Activated naive CD8-positive, alpha-beta T cell treated with anti-CD3 and anti-CD28 coated beads, Interleukin-2, amount 10 ng/mL, durations not matched to agents 7 days and 5 days (primary cell): ENCODE measurements around the gene ZNF433. TPM values are rescaled to one million over a fixed set of nuclear protein-coding genes. Genes with fewer than 3 reads are reported as not detected.
"Not testable (repeated sequence)": the region's sequence is repeated elsewhere in the genome, so short reads cannot be mapped to it uniquely, and the experiment has no call there.

Source experiments
- ATAC-seq: fragments of 150-1000 bp; cut with Tn5 transposase; one replicate; pipeline ENCODE4 v1.10.0; 2021; ENCODE audit warnings: low read depth, moderate library complexity
- POLR2A ChIA-PET: fragments of 350-600 bp; sonication (Branson Sonifier 250); formaldehyde crosslinking; loops from one replicate; lab custom pipeline; 2021; ENCODE audit warnings: antibody characterized with exemption; lab: Charles Lee
- DNase-seq: peaks from one replicate; pipeline ENCODE4 v3.0.0; 2021
- H3K27ac Mint-ChIP-seq: one replicate; pipeline ENCODE4 v1.8.0; 2022; ENCODE audit warnings: mild to moderate bottlenecking, mixed read lengths
- H3K27me3 Mint-ChIP-seq: one replicate; pipeline ENCODE4 v1.8.0; 2022; ENCODE audit warnings: mild to moderate bottlenecking, moderate library complexity, mixed read lengths
- H3K36me3 Mint-ChIP-seq: one replicate; pipeline ENCODE4 v1.8.0; 2021; ENCODE audit warnings: mild to moderate bottlenecking, mixed read lengths
- H3K4me1 Mint-ChIP-seq: one replicate; pipeline ENCODE4 v1.8.0; 2021; ENCODE audit warnings: mixed read lengths
- H3K4me3 Mint-ChIP-seq: one replicate; pipeline ENCODE4 v1.8.0; 2022; ENCODE audit warnings: mild to moderate bottlenecking, moderate library complexity, mixed read lengths
- H3K9me3 Mint-ChIP-seq: one replicate; pipeline ENCODE4 v1.8.0; 2021; ENCODE audit warnings: mixed read lengths
- total RNA-seq, 2 experiments: library from RNA; stranded (reverse); gene quantifications; one replicate each; pipeline ENCODE4 v1.2.3, GENCODE V29; 2021

ZNF433 gene
- total RNA-seq = 1 to 10 TPM; 1.5 to 1.8 TPM

- peaks cover 15% of the 10 kb centered on the region for H3K36me3 Mint-ChIP-seq
- POLR2A ChIA-PET = interaction anchor here (0.7 to 1.6 kb wide), 7 partner anchors 17 to 297 kb away, joined by 3 to 5 read pairs (median 3); partner anchors contain the start of genes ZNF700, ZNF763 and ZNF878
- H3K4me3 Mint-ChIP-seq = peak within 1 kb of the TSS; percentile 88
- H3K4me1 Mint-ChIP-seq = peaks cover 4% of the 10 kb centered on the region
- peak within 1 kb of the TSS; percentile 84 for H3K27ac Mint-ChIP-seq
- ATAC-seq = peak; percentile 97
- peaks cover 6% of the 10 kb centered on the region for H3K9me3 Mint-ChIP-seq
- DNase-seq = peak; percentile 86
- no peaks in the 10 kb centered on the region for H3K27me3 Mint-ChIP-seq
Observed at GRCh38 chr19:12035220-12036172, at the start of gene ZNF433. Gene ZNF433, minus strand, starts transcription at chr19:12035679. Its CDS starts 140 bp downstream, at chr19:12035539.

GRCh38 chr19:12083336-12083735 lies 47.9 kb upstream of the ZNF433 start:
- peaks cover 14% of the 10 kb centered on the region for H3K9me3 Mint-ChIP-seq
- H3K4me1 Mint-ChIP-seq, H3K36me3 Mint-ChIP-seq, DNase-seq, H3K27ac Mint-ChIP-seq, POLR2A ChIA-PET, H3K27me3 Mint-ChIP-seq, H3K4me3 Mint-ChIP-seq, ATAC-seq: not testable (repeated sequence)

- Mint-ChIP-seq H3K4me3 (no peak overlapping the region), H3K4me1 (no peaks in the 10 kb centered on the region), H3K27me3 (no peaks in the 10 kb centered on the region), H3K27ac (no peak overlapping the region), H3K36me3 (peaks cover 44% of the 10 kb centered on the region), H3K9me3 (peaks cover 23% of the 10 kb centered on the region)
- POLR2A ChIA-PET = no interaction called here
- DNase-seq (no peak), ATAC-seq (no peak)
Observed at GRCh38 chr19:12077375-12077774, 41.9 kb upstream of the ZNF433 start.

- ATAC-seq, H3K4me3 Mint-ChIP-seq, H3K27me3 Mint-ChIP-seq, DNase-seq, H3K4me1 Mint-ChIP-seq, POLR2A ChIA-PET, H3K27ac Mint-ChIP-seq: not testable (repeated sequence)
- peaks cover 44% of the 10 kb centered on the region for H3K36me3 Mint-ChIP-seq
- H3K9me3 Mint-ChIP-seq = peaks cover 22% of the 10 kb centered on the region
Observed at GRCh38 chr19:12076331-12076730, 40.9 kb upstream of the ZNF433 start.

DNA sequence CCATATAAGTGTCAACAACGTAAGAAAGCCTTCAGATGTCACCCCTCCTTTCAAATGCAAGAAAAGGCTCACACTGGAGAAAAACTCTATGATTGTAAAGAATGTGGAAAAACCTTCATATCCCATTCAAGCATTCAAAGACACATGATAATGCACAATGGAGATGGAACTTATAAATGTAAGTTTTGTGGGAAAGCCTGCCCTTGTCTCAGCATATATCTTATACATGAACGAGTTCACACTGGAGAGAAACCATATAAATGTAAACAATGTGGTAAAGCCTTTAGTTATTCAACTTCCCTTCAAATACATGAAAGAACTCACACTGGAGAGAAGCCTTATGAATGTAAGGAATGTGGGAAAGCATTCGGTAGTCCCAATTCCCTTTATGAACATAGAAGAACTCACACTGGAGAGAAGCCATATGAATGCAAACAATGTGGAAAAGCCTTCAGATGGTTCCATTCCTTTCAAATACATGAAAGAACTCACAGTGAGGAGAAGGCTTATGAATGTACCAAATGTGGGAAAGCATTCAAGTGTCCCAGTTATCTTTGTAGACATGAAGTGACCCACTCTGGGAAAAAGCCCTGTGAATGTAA lies 40.2 kb upstream of the ZNF433 start:
- DNase-seq (no peak), ATAC-seq (no peak)
- Mint-ChIP-seq H3K9me3 (peaks cover 28% of the 10 kb centered on the region), H3K36me3 (peaks cover 45% of the 10 kb centered on the region), H3K4me1 (no peaks in the 10 kb centered on the region), H3K4me3 (no peak overlapping the region), H3K27ac (no peak overlapping the region), H3K27me3 (no peaks in the 10 kb centered on the region)
- POLR2A ChIA-PET = no interaction called here

GRCh38 chr19:12064590-12065538 lies 29.4 kb upstream of the ZNF433 start, which contains the start of gene ZNF844:
Gene ZNF844, plus strand, starts transcription at chr19:12064731. Its CDS starts 143 bp downstream, at chr19:12064874.
- Mint-ChIP-seq H3K4me3 (peak within 1 kb of the TSS; percentile 87), H3K27ac (peak within 1 kb of the TSS; percentile 79), H3K36me3 (peaks cover 9% of the 10 kb centered on the region), H3K4me1 (peaks cover 5% of the 10 kb centered on the region), H3K9me3 (peaks cover 6% of the 10 kb centered on the region), H3K27me3 (no peaks in the 10 kb centered on the region)
- DNase-seq (peak; percentile 79), ATAC-seq (peak; percentile 82)
- POLR2A ChIA-PET = interaction anchor here (0.5 to 1.5 kb wide), 5 partner anchors 12 to 550 kb away, joined by 4 to 8 read pairs (median 4); partner anchors contain the start of gene ZNF878

- Mint-ChIP-seq H3K27ac (no peak overlapping the region), H3K9me3 (peaks cover 3% of the 10 kb centered on the region), H3K4me1 (peaks cover 11% of the 10 kb centered on the region), H3K4me3 (no peak overlapping the region), H3K27me3 (peaks cover 23% of the 10 kb centered on the region), H3K36me3 (peaks cover 7% of the 10 kb centered on the region)
- no peak for ATAC-seq
- POLR2A ChIA-PET = no interaction called here
- DNase-seq = no peak
Observed at GRCh38 chr19:12055784-12056183, 20.3 kb upstream of the ZNF433 start.

- Mint-ChIP-seq H3K27ac (peak within 1 kb of the TSS; percentile 80), H3K36me3 (peaks cover 7% of the 10 kb centered on the region), H3K9me3 (peaks cover 8% of the 10 kb centered on the region), H3K27me3 (peaks cover 21% of the 10 kb centered on the region), H3K4me1 (peaks cover 9% of the 10 kb centered on the region), H3K4me3 (peak within 1 kb of the TSS; percentile 85)
- peak; percentile 72 for DNase-seq
- ATAC-seq = peak; percentile 91
- POLR2A ChIA-PET = interaction anchor here (0.6 to 2.6 kb wide), 8 partner anchors 12 to 167 kb away, joined by 3 to 12 read pairs (median 4); partner anchors contain the start of genes ZNF433, ZNF625, ZNF700 and ZNF844
Observed at GRCh38 chr19:12052497-12053169, 17.2 kb upstream of the ZNF433 start, which contains the start of gene ZNF878. Gene ZNF878, minus strand, starts transcription at chr19:12052961. Its CDS starts 160 bp downstream, at chr19:12052801.

DNA sequence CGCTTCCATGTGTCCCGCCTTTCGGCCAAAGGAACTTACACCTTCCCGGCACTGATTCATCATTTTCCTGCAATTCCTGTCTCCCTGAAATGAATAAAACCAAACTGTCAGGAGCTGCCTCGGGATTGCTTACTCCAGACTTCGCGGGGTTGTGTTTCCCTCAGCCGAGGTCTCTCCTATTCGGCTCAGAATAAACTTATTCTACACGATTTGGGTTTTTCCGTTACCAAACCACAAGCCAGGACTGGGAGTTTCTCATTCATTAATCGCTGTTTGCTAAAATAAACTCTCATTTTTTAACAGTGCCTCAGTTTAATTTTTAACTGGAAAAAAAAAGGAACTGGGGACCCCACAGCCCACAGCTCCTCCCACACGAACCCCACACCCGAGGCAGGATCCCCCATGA lies 16.6 kb upstream of the ZNF433 start:
- H3K9me3 Mint-ChIP-seq = peaks cover 11% of the 10 kb centered on the region
- no peak for DNase-seq

DNA sequence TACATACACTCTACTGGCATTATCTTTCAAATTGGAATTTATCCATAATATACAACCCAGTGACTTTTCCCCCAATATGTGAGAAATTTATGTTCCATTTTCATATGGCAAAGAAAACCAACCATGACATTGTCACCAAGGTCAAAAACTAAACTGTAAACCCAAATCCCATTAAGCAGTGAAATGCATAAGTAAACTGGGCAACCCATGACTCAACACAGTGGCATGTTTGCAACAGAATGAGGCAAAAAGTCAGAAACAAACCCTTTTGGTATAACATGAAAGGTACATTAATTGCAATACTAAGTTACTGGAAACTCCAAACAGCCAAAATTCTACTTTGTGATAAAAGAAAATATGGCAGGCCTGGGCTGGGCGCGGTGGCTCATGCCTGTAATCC lies 12.4 kb upstream of the ZNF433 start:
- no peak overlapping the region for H3K4me3 Mint-ChIP-seq
- H3K27me3 Mint-ChIP-seq = peaks cover 2% of the 10 kb centered on the region
- H3K27ac Mint-ChIP-seq = no peak overlapping the region
- no peak for ATAC-seq
- POLR2A ChIA-PET = no interaction called here
- H3K4me1 Mint-ChIP-seq = peaks cover 5% of the 10 kb centered on the region
- DNase-seq = no peak
- H3K9me3 Mint-ChIP-seq = peaks cover 31% of the 10 kb centered on the region
- peaks cover 40% of the 10 kb centered on the region for H3K36me3 Mint-ChIP-seq

More for the DNA sequence above, 16.6 kb upstream of the ZNF433 start:
- Mint-ChIP-seq H3K36me3 (peaks cover 8% of the 10 kb centered on the region), H3K4me3 (peak overlapping the region; percentile 78), H3K27me3 (peaks cover 21% of the 10 kb centered on the region), H3K27ac (peak overlapping the region; percentile 64), H3K4me1 (peaks cover 9% of the 10 kb centered on the region)
- ATAC-seq = no peak
- POLR2A ChIA-PET = interaction anchor here (0.6 to 2.6 kb wide), 7 partner anchors 12 to 128 kb away, joined by 3 to 12 read pairs (median 4); partner anchors contain the start of genes ZNF433, ZNF625 and ZNF700

DNA sequence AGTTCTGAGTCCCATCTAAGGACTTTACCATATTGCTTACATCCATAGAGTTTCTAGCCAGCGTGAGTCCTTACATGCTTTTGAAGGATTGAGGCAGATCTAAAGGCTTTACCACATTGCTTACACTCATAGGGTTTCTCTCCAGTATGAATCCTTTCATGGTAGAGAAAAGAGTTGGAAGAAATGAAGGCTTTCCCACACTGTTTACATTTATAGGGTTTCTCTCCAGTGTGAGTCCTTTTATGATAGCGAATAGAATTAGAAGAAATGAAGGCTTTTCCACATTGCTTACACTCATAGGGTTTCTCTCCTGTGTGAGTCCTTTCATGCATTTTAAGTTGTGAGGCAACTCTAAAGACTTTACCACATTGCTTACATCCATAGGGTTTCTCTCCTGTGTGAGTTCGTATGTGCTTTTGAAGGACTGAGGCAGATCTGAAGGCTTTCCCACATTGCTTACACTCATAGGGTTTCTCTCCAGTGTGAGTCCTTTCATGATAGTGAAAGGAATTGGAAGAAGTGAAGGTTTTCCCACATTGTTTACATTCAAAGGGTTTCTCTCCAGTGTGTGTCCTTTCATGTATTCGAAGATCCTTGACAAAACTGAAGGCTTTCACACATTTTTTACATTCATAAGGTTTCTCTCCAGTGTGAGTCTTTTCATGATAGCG lies 8.4 kb upstream of the ZNF433 start:
- DNase-seq (no peak), ATAC-seq (no peak)
- no peak overlapping the region for H3K4me3 Mint-ChIP-seq
- POLR2A ChIA-PET = no interaction called here
- H3K27me3 Mint-ChIP-seq = no peaks in the 10 kb centered on the region
- H3K27ac Mint-ChIP-seq = no peak overlapping the region
- H3K4me1 Mint-ChIP-seq = no peaks in the 10 kb centered on the region
- peaks cover 47% of the 10 kb centered on the region for H3K36me3 Mint-ChIP-seq
- H3K9me3 Mint-ChIP-seq = peaks cover 35% of the 10 kb centered on the region
